ENCODE measurements around the gene RNF26. TPM values are rescaled to one million over a fixed set of nuclear protein-coding genes. Genes with fewer than 3 reads are reported as not detected.
A peak's percentile ranks its signal among the peaks of the same experiment; 100 is the strongest.

Gene RNF26
- total RNA-seq, 4 donors from 2014 or later, result 8.9 to 11.1 (median 9.4) TPM

- ATAC-seq (ENCODE audit: low FRiP score) (no peak), DNase-seq (ENCODE audit: low spot score) (no peak)
- no peak for TF ChIP-seq CTCF (IDR thresholded peaks at IDR 0.05)
These were observed 15.1 kb upstream of the RNF26 start for GRCh38 chr11:119319136-119319699.

- ATAC-seq (ENCODE audit: low FRiP score) (no peak), DNase-seq (ENCODE audit: low spot score) (no peak)
- TF ChIP-seq CTCF (IDR thresholded peaks at IDR 0.05), result no peak
These were observed 14.6 kb upstream of the RNF26 start for GRCh38 chr11:119319700-119320239.

DNA sequence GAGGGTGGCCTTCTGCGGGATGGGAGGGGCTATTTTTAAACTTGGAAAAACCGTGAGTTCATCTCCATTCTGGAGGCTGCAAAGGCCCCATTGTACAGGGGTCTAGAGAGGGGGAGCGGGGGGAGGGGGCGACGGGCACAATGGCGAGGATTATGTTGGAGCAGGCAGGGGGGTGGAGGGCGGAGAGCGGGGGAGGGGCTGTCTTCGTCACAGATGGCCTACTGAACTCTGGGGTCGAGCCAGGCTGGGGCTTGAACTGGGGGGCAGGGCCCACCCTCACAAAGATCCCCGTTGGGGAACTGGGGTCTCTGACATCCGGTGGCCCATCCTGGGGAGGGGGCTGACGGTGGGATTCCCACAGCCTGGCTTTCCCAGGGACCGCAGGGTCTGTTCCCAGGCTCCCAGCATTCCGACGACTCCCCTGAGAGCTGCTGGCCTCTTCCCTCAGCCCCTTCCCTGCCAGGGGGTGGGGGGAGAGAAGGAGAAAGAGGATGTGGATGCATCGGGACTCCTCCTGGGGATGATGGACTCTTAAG, 14.0 kb upstream of the RNF26 start:
- no peak for TF ChIP-seq CTCF (IDR thresholded peaks at IDR 0.05)
- ATAC-seq (ENCODE audit: low FRiP score), result no peak
- DNase-seq (ENCODE audit: low spot score), result no peak

DNA sequence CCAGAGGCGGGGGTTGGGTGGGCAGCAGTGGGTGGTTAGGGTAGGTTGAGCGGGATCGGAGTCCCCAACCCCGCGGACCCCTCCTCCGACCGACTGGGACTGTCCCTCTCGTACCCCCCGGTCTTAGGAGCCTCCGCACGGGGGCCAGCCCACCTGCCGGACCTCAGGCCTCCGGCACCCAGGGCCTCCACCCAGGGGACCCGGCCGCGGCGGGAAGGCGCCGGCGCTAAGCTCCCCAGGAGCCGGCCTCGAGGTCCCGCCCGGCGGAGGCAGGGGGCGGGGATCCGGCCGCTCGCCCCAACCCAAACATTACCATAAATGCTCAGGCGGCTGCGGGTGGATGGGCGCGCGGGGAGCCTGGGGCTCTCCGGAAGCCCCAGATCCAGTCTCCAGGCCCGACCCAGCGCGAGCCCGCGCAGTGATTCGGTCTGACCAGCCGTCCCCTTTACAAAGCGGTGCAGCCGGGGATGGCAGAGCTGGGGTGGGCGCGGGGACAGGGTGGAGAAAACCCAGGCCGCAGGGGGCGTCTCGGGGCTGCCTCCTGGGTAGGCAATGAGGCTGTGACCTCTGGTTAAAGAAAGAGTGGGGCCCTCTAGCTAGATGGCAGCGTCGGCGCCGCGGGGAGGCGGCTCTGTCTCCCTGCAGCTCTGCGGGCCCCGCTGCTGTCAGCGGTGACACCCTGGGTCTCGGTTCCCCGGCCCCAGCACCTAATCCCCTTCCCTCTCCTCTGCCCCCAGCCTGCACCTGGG, 13.4 kb upstream of the RNF26 start:
- TF ChIP-seq CTCF (IDR thresholded peaks at IDR 0.05), result no peak
- ATAC-seq (ENCODE audit: low FRiP score), result peak; percentile 44
- no peak for DNase-seq (ENCODE audit: low spot score)

DNA sequence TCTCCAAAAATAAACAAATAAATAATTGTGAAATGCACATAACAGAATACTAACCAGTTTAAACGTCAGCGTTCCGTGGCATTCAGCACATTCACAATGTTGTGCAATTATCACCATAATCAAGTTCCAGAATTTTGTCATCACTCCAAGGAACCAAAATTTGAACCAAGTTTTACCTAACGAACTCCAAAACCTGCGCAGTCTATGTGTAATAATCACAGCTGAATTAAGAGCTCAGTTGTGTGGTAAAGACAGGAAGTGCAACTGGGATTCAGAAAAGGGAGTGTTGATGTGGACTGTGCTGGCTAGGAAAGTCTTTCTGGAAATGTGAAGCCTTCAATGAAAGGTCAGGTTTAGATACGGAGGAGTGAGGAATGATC, 12.0 kb upstream of the RNF26 start:
- ATAC-seq (ENCODE audit: low FRiP score), result no peak
- TF ChIP-seq CTCF (IDR thresholded peaks at IDR 0.05), result peak in 1 of 3 donors; percentile 12

DNA sequence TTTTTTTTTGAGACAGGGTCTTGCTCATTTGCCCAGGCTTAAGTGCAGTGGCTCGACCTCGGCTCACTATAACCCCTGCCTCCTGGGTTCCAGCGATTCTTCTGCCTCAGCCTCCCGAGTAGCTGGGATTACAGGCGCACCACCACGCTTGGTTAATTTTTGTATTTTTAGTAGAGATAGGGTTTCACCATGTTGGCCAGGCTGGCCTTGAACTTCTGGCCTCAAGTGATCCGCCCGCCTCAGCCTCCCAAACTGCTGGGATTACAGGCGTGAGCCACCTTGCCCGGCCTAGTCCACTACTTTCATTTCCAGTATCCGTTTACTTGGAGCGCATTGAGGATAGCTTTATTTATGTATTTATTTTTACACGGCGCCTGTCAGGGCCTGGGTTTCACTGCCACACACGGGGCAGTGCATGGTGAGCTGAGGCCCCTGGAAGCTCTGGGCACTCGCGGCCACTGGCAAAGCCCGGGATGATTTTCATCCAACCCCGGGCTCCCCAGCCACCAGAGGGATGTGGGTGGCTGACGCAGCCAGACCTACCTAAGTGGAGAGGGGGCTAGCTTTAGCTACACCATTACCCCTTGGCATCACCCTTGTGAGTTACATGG, 11.3 kb upstream of the RNF26 start:
- DNase-seq (ENCODE audit: low spot score), result no peak
- no peak for TF ChIP-seq CTCF (IDR thresholded peaks at IDR 0.05)

More for the DNA sequence above, 12.0 kb upstream of the RNF26 start:
- no peak for DNase-seq (ENCODE audit: low spot score)

More for the DNA sequence above, 11.3 kb upstream of the RNF26 start:
- ATAC-seq (ENCODE audit: low FRiP score), result no peak
